ENCODE data around the gene KIAA1328.

Gene KIAA1328

GRCh38 chr18:37230768-37231167, 401.8 kb downstream of the KIAA1328 start:
- no peak for DNase-seq

- DNase-seq = no peak
Measured at GRCh38 chr18:37231251-37231650, 402.3 kb downstream of the KIAA1328 start.

- no peak for DNase-seq
Measured at GRCh38 chr18:37235583-37235982, 406.7 kb downstream of the KIAA1328 start.

GRCh38 chr18:37238282-37239108, 409.6 kb downstream of the KIAA1328 start:
- DNase-seq = no peak

- no peak for DNase-seq
Measured at GRCh38 chr18:37242091-37242490, 413.2 kb downstream of the KIAA1328 start.

GRCh38 chr18:37242826-37243560, 414.1 kb downstream of the KIAA1328 start:
- no peak for DNase-seq

- DNase-seq = no peak
Measured at GRCh38 chr18:37243741-37244140, 414.8 kb downstream of the KIAA1328 start.

- no peak for DNase-seq
Measured at GRCh38 chr18:37244618-37245017, 415.7 kb downstream of the KIAA1328 start.

- DNase-seq = no peak
Measured at GRCh38 chr18:37246779-37247340, 417.9 kb downstream of the KIAA1328 start.

- DNase-seq = no peak
Measured at GRCh38 chr18:37247497-37248161, 418.7 kb downstream of the KIAA1328 start.

- no peak for DNase-seq
Measured at GRCh38 chr18:37248281-37248680, 419.4 kb downstream of the KIAA1328 start.

GRCh38 chr18:37249171-37249886, 420.4 kb downstream of the KIAA1328 start:
- DNase-seq = no peak

- no peak for DNase-seq
Measured at GRCh38 chr18:37249895-37250618, 421.1 kb downstream of the KIAA1328 start.

- DNase-seq = no peak
Measured at GRCh38 chr18:37251679-37252078, 422.8 kb downstream of the KIAA1328 start.

GRCh38 chr18:37252342-37252741, 423.4 kb downstream of the KIAA1328 start:
- DNase-seq = no peak

- DNase-seq = no peak
Measured at GRCh38 chr18:37252854-37253393, 424.0 kb downstream of the KIAA1328 start.

GRCh38 chr18:37253394-37254235, 424.7 kb downstream of the KIAA1328 start:
- DNase-seq = no peak

GRCh38 chr18:37254236-37254754, 425.4 kb downstream of the KIAA1328 start:
- DNase-seq = no peak

- no peak for DNase-seq
Measured at GRCh38 chr18:37254973-37255372, 426.0 kb downstream of the KIAA1328 start.

GRCh38 chr18:37258131-37258530, 429.2 kb downstream of the KIAA1328 start:
- DNase-seq = no peak
